Measurements from ENCODE around the gene MTHFR.
"Not testable (repeated sequence)": the region's sequence is repeated elsewhere in the genome, so short reads cannot be mapped to it uniquely, and the experiment has no call there.

MTHFR gene

GRCh38 chr1:11833497-11833896, 27.7 kb upstream of the MTHFR start:
- no peak for DNase-seq (ENCODE audit: low spot score)

GRCh38 chr1:11831945-11832725, 26.4 kb upstream of the MTHFR start:
- DNase-seq (ENCODE audit: low spot score) = no peak

- DNase-seq (ENCODE audit: low spot score) = no peak
Observed at GRCh38 chr1:11828511-11828910, 22.7 kb upstream of the MTHFR start.

- DNase-seq (ENCODE audit: low spot score) = no peak
Observed at GRCh38 chr1:11826946-11827345, 21.2 kb upstream of the MTHFR start.

- DNase-seq (ENCODE audit: low spot score) = no peak
Observed at GRCh38 chr1:11825131-11825530, 19.4 kb upstream of the MTHFR start.

- no peak for DNase-seq (ENCODE audit: low spot score)
Observed at GRCh38 chr1:11823366-11824137, 17.8 kb upstream of the MTHFR start.

- no peak for DNase-seq (ENCODE audit: low spot score)
Observed at GRCh38 chr1:11822091-11822490, 16.3 kb upstream of the MTHFR start.

GRCh38 chr1:11817192-11817591, 11.4 kb upstream of the MTHFR start:
- DNase-seq (ENCODE audit: low spot score) = no peak

- DNase-seq (ENCODE audit: low spot score) = no peak
Observed at GRCh38 chr1:11813021-11813420, 7.3 kb upstream of the MTHFR start.

- DNase-seq (ENCODE audit: low spot score) = no peak
Observed at GRCh38 chr1:11807133-11807532, 1.4 kb upstream of the MTHFR start.

- DNase-seq (ENCODE audit: low spot score) = no peak
Observed at GRCh38 chr1:11806307-11806936, 658 bp upstream of the MTHFR start.

- no peak for DNase-seq (ENCODE audit: low spot score)
Observed at GRCh38 chr1:11804666-11805421, 920 bp downstream of the MTHFR start.

- not testable (repeated sequence) for DNase-seq (ENCODE audit: low spot score)
Observed at GRCh38 chr1:11803924-11804665, 1.7 kb downstream of the MTHFR start.

GRCh38 chr1:11802973-11803885, 2.5 kb downstream of the MTHFR start:
- peak; percentile 89 for DNase-seq (ENCODE audit: low spot score)

- peak; percentile 51 for DNase-seq (ENCODE audit: low spot score)
Observed at GRCh38 chr1:11802616-11802972, 3.2 kb downstream of the MTHFR start.

- DNase-seq (ENCODE audit: low spot score) = no peak
Observed at GRCh38 chr1:11800756-11801433, 4.9 kb downstream of the MTHFR start.

- DNase-seq (ENCODE audit: low spot score) = no peak
Observed at GRCh38 chr1:11800391-11800755, 5.4 kb downstream of the MTHFR start.

- no peak for DNase-seq (ENCODE audit: low spot score)
Observed at GRCh38 chr1:11799896-11800295, 5.9 kb downstream of the MTHFR start.

- DNase-seq (ENCODE audit: low spot score) = no peak
Observed at GRCh38 chr1:11799099-11799498, 6.7 kb downstream of the MTHFR start.
